Hepatocyte (in vitro differentiated cells): ENCODE results near the gene RNF148. TPM values are rescaled to one million over a fixed set of nuclear protein-coding genes. Genes with fewer than 3 reads are reported as not detected.

Experiments used
- DNase-seq: peaks from one replicate; pipeline ENCODE4 v3.0.0-alpha.2; 2016; ENCODE audit warnings: low spot score
- H2AFZ ChIP-seq: fragments of 200-600 bp; sonication (generic); 2 replicates; pipeline ENCODE4 v1.6.0; 2016; ENCODE audit warnings: antibody characterized with exemption, mild to moderate bottlenecking
- H3K27ac ChIP-seq: fragments of 200-600 bp; sonication (generic); 2 replicates; pipeline ENCODE4 v1.5.1; 2016; ENCODE audit warnings: mild to moderate bottlenecking
- H3K27me3 ChIP-seq: fragments of 200-600 bp; sonication (generic); 2 replicates; pipeline ENCODE4 v1.6.1; 2016
- H3K36me3 ChIP-seq: fragments of 200-600 bp; sonication (generic); replicated peaks from 2 replicates; pipeline ENCODE4 v1.5.1; 2016; ENCODE audit warnings: low read depth; ENCODE audit not compliant: insufficient read depth
- H3K4me1 ChIP-seq: fragments of 200-600 bp; sonication (generic); 2 replicates; pipeline ENCODE4 v1.5.1; 2016; ENCODE audit warnings: mild to moderate bottlenecking, moderate library complexity; ENCODE audit not compliant: insufficient read depth
- H3K4me2 ChIP-seq: fragments of 200-600 bp; sonication (generic); 2 replicates; pipeline ENCODE4 v1.6.0; 2016
- H3K4me3 ChIP-seq: fragments of 200-600 bp; sonication (generic); 2 replicates; pipeline ENCODE4 v1.5.1; 2016; ENCODE audit warnings: mild to moderate bottlenecking
- H3K79me2 ChIP-seq: fragments of 200-600 bp; sonication (generic); 2 replicates; pipeline ENCODE4 v1.6.0; 2017; ENCODE audit warnings: mild to moderate bottlenecking
- H3K9me2 ChIP-seq: fragments of 200-600 bp; sonication (generic); replicated peaks from 2 replicates; pipeline ENCODE4 v1.6.0; 2017; ENCODE audit warnings: mild to moderate bottlenecking; ENCODE audit not compliant: insufficient read depth
- H3K9me3 ChIP-seq: fragments of 200-600 bp; sonication (generic); 2 replicates; pipeline ENCODE4 v1.5.1; 2016; ENCODE audit warnings: low read depth, mild to moderate bottlenecking
- H4K20me1 ChIP-seq: fragments of 200-600 bp; sonication (generic); 2 replicates; pipeline ENCODE4 v1.6.0; 2016; ENCODE audit warnings: mild to moderate bottlenecking; ENCODE audit not compliant: insufficient read depth, poor library complexity, severe bottlenecking
- EZH2 ChIP-seq: fragments of 200-600 bp; sonication (generic); IDR thresholded peaks from 2 replicates; pipeline ENCODE4 v1.6.1; 2016; ENCODE audit warnings: antibody characterized with exemption, mild to moderate bottlenecking, borderline replicate concordance
- EZH2phosphoT487 ChIP-seq: fragments of 200-600 bp; sonication (generic); IDR thresholded peaks from one replicate; pipeline ENCODE4 v1.6.1; 2018; ENCODE audit warnings: antibody characterized with exemption, mild to moderate bottlenecking, low read depth, moderate library complexity; ENCODE audit not compliant: unreplicated experiment, severe bottlenecking
- WGBS: methylation state at CpG from one replicate; pipeline ENCODE4 v1.1.6; 2016; ENCODE audit warnings: low lambda C conversion rate; ENCODE audit errors: missing lambda C conversion rate; 5-methylcytosine and 5-hydroxymethylcytosine counted together
- polyA plus RNA-seq: library from polyadenylated mRNA; unstranded; fragments of >200 nt; fragmentation: Nextera tagmentation; extraction: Ambion mirVana; gene quantifications from 2 replicates; pipeline ENCODE4 v1.2.1, GENCODE V29; 2016
- total RNA-seq: library from RNA; depleted of rRNA; stranded (reverse); fragments of >200 nt; gene quantifications from 2 replicates; pipeline ENCODE4 v1.2.3, GENCODE V29; 2014
- TF ChIP-seq, protein P1 (sequence below): fragments of 200-600 bp; sonication (generic); IDR thresholded peaks from 2 replicates; pipeline ENCODE4 v1.5.1; 2016; ENCODE audit warnings: antibody characterized with exemption, mild to moderate bottlenecking; ENCODE audit not compliant: poor library complexity

Gene RNF148
- total and polyA plus RNA-seq, 2 experiments from 2014 or later: 0.48 to 2.2 TPM

DNA sequence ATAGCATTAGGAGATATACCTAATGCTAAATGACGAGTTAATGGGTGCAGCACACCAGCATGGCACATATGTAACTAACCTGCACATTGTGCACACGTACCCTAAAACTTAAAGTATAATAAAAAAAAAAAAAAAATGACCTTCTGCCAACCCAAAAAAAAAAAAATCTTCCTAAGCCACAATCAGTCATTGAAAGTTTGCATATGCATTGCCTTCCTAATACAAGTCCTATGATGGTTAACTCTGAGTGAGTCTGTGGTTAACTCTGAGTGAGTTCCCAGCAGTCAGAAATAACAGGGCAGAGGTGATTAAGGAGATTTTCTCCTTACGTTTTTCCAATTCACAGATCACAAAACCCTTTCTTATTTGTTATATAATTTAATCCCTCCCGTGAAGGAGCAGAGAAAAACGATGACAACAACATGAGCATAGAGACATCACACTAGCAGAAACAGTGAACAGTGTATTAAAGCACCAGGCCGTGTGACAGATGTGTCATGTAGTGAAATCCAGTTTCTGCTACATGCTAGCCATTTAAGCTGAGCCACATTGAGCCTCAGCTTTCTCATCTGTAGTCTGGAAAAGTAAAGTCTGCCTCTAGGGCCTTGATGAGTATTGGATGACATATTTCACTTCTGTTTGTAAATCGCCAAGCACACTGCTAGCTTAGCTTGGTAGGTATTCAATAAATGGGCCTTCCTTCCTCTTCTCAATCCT, 7.4 kb upstream of the RNF148 start:
- no peaks in the 10 kb centered on the region for H3K9me2 ChIP-seq
- peaks cover 6% of the 10 kb centered on the region for H3K4me1 ChIP-seq
- H3K27me3 ChIP-seq: no peaks in the 10 kb centered on the region
- WGBS: 92% methylated on average over 7 of the region's 7 CpGs
- no peak for TF ChIP-seq EZH2
- TF ChIP-seq, protein P1, sequence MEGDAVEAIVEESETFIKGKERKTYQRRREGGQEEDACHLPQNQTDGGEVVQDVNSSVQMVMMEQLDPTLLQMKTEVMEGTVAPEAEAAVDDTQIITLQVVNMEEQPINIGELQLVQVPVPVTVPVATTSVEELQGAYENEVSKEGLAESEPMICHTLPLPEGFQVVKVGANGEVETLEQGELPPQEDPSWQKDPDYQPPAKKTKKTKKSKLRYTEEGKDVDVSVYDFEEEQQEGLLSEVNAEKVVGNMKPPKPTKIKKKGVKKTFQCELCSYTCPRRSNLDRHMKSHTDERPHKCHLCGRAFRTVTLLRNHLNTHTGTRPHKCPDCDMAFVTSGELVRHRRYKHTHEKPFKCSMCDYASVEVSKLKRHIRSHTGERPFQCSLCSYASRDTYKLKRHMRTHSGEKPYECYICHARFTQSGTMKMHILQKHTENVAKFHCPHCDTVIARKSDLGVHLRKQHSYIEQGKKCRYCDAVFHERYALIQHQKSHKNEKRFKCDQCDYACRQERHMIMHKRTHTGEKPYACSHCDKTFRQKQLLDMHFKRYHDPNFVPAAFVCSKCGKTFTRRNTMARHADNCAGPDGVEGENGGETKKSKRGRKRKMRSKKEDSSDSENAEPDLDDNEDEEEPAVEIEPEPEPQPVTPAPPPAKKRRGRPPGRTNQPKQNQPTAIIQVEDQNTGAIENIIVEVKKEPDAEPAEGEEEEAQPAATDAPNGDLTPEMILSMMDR: no peak
- TF ChIP-seq EZH2phosphoT487: no peak
- H3K4me2 ChIP-seq: no peak overlapping the region
- H3K79me2 ChIP-seq: peaks cover 5% of the 10 kb centered on the region
- H3K36me3 ChIP-seq: no peaks in the 10 kb centered on the region
- H2AFZ ChIP-seq: no peak overlapping the region
- no peaks in the 10 kb centered on the region for H3K9me3 ChIP-seq
- no peak for DNase-seq
- no peaks in the 10 kb centered on the region for H4K20me1 ChIP-seq
- no peak overlapping the region for H3K4me3 ChIP-seq
- H3K27ac ChIP-seq: no peak overlapping the region

DNA sequence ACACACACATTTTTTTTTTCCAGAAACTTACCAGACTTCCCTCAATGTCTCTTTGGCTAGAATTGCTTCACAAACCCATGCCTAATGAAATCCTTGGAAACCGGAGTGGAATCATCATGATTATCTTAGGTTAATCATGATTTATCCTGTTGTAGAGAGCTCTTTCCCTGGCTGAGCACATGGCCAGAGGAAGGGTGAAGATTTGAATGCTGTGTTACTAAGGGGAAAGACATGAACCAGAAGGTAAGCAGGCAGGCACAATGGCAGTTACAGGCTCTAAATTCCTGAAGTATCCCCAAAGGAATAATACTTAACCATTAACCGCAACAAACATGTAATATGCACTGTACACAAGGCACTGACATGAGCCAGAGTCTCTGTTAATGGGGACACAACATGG, 4.1 kb upstream of the RNF148 start:
- Histone ChIP-seq H3K36me3 (no peaks in the 10 kb centered on the region), H3K27ac (no peak overlapping the region), H3K9me2 (no peaks in the 10 kb centered on the region), H3K4me2 (no peak overlapping the region), H3K9me3 (no peaks in the 10 kb centered on the region), H3K4me1 (no peaks in the 10 kb centered on the region), H3K79me2 (peaks cover 4% of the 10 kb centered on the region), H3K4me3 (no peak overlapping the region), H2AFZ (no peak overlapping the region), H4K20me1 (no peaks in the 10 kb centered on the region), H3K27me3 (no peaks in the 10 kb centered on the region)
- WGBS: 65% methylated on average over 2 of the region's 2 CpGs
- DNase-seq: no peak
- TF ChIP-seq EZH2phosphoT487: no peak
- TF ChIP-seq, protein P1: no peak
- TF ChIP-seq EZH2: no peak

DNA sequence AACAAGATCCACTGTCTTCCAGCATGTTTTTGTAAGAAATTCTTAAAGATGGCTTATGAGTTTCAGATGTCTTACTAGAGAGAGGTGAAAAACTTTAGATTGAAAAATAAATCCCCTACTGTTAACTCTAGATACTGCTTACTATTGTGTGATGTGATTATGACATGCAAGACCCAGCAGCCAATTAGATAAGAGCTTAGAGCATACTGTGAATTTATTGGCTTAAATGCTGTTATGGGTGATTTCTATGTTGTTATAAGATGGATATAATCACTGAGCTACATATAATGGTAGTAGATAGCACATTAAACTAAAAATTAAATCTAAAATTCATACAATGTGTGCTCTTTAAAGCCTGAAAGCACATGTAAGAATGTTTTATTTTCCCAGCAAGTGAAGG, 3.7 kb downstream of the RNF148 start, which contains the start of gene RNF133:
Gene RNF133, minus strand, starts transcription at position 101 of the 400 bp plus-strand sequence. CDS start 199 bp downstream, outside the sequence.
- no peaks in the 10 kb centered on the region for H4K20me1 ChIP-seq
- no peaks in the 10 kb centered on the region for H3K4me1 ChIP-seq
- H3K9me2 ChIP-seq: no peaks in the 10 kb centered on the region
- H3K79me2 ChIP-seq: no peaks in the 10 kb centered on the region
- DNase-seq: no peak
- no peak within 1 kb of the TSS for H3K27ac ChIP-seq
- no peak within 1 kb of the TSS for H3K4me3 ChIP-seq
- no peak within 1 kb of the TSS for H3K4me2 ChIP-seq
- no peaks in the 10 kb centered on the region for H3K36me3 ChIP-seq
- H2AFZ ChIP-seq: no peak within 1 kb of the TSS
- H3K27me3 ChIP-seq: no peaks in the 10 kb centered on the region
- TF ChIP-seq, protein P1: no peak
- TF ChIP-seq EZH2 (no peak), EZH2phosphoT487 (no peak)
- no peaks in the 10 kb centered on the region for H3K9me3 ChIP-seq
